HG02840 (cell line): ENCODE measurements around the gene NET1.
"Not testable (repeated sequence)": the region's sequence is repeated elsewhere in the genome, so short reads cannot be mapped to it uniquely, and the experiment has no call there.

ENCODE experiments used
- ATAC-seq: cut with Tn5 transposase; IDR thresholded peaks from one replicate; pipeline ENCODE4 v1.9.1; 2021; ENCODE audit warnings: mild to moderate bottlenecking, moderate library complexity, moderate number of reproducible peaks; ENCODE audit not compliant: unreplicated experiment, low FRiP score

Gene NET1

GRCh38 chr10:5461914-5462840 lies 49.8 kb downstream of the NET1 start:
- no peak for ATAC-seq

- no peak for ATAC-seq
Observed at GRCh38 chr10:5462841-5463293, 50.5 kb downstream of the NET1 start.

- ATAC-seq, result no peak
Observed at GRCh38 chr10:5464546-5464945, 52.2 kb downstream of the NET1 start.

- ATAC-seq, result no peak
Observed at GRCh38 chr10:5465976-5466450, 53.7 kb downstream of the NET1 start.

GRCh38 chr10:5466451-5467206 lies 54.3 kb downstream of the NET1 start:
- no peak for ATAC-seq

GRCh38 chr10:5467207-5467535 lies 54.8 kb downstream of the NET1 start:
- ATAC-seq, result no peak

GRCh38 chr10:5467634-5468255 lies 55.4 kb downstream of the NET1 start:
- ATAC-seq, result no peak

GRCh38 chr10:5468262-5469106 lies 56.1 kb downstream of the NET1 start:
- ATAC-seq, result no peak

GRCh38 chr10:5469353-5470061 lies 57.1 kb downstream of the NET1 start:
- no peak for ATAC-seq

- ATAC-seq, result no peak
Observed at GRCh38 chr10:5470062-5470751, 57.9 kb downstream of the NET1 start.

- not testable (repeated sequence) for ATAC-seq
Observed at GRCh38 chr10:5474642-5475041, 62.3 kb downstream of the NET1 start.

- ATAC-seq, result not testable (repeated sequence)
Observed at GRCh38 chr10:5475088-5475487, 62.7 kb downstream of the NET1 start.

GRCh38 chr10:5475974-5476807 lies 63.8 kb downstream of the NET1 start:
- ATAC-seq, result not testable (repeated sequence)

- ATAC-seq, result no peak
Observed at GRCh38 chr10:5476918-5477525, 64.7 kb downstream of the NET1 start.

GRCh38 chr10:5477948-5478693 lies 65.8 kb downstream of the NET1 start:
- ATAC-seq, result no peak

- no peak for ATAC-seq
Observed at GRCh38 chr10:5478694-5479305, 66.4 kb downstream of the NET1 start.
